Neuron (in vitro differentiated cells): ENCODE data around the gene RUSC2.
"Not testable (repeated sequence)": the region's sequence is repeated elsewhere in the genome, so short reads cannot be mapped to it uniquely, and the experiment has no call there.

Experiments used
- H2AFZ ChIP-seq: one replicate; pipeline ENCODE4 v1.6.1; 2013; ENCODE audit warnings: low read depth, mild to moderate bottlenecking, inconsistent platforms, low read length, moderate library complexity
- H3K27me3 ChIP-seq: one replicate; pipeline ENCODE4 v1.6.1; 2013; ENCODE audit warnings: low read length; ENCODE audit not compliant: insufficient read depth
- H3K36me3 ChIP-seq: one replicate; pipeline ENCODE4 v1.6.1; 2013; ENCODE audit warnings: low read length; ENCODE audit not compliant: insufficient read depth
- H3K4me1 ChIP-seq: one replicate; pipeline ENCODE4 v1.6.1; 2013; ENCODE audit warnings: low read length; ENCODE audit not compliant: insufficient read depth
- H3K4me3 ChIP-seq: 2 replicates; pipeline ENCODE4 v1.5.1; 2013; ENCODE audit warnings: mild to moderate bottlenecking, low read length, moderate library complexity
- H3K9me3 ChIP-seq: one replicate; pipeline ENCODE4 v1.6.1; 2013; ENCODE audit warnings: low read length

Gene RUSC2

DNA sequence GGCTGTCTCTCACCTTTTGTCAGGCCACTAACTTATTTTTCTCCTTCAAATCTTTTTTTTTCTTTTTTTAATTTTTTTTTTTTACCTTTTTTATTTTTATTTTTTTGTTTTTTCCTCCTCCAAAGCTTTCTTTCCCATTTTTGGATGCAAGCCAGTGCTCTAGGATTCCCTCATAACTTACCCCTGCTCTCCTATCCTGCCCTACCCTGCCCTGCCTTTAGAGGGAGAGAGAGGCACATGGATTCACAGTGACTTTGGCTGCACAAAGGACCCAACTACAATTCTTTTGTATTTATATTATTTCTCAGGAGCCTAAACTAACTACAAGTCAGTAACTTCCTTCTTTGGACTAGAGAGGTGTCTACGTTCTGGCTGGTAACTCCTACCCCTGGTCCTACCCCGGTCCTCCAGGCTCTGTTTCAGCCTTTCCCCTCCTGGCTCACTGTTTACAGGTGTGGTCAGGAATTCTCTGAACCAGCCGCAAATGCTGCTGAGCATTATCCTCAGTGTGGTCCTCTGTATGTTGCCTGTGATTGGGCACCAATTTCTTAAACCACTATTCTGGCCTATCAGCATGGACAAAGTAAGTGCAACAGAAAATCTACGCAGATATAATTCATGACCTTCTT lies 8.4 kb upstream of the RUSC2 start:
- H3K36me3 ChIP-seq = no peaks in the 10 kb centered on the region
- no peak overlapping the region for H2AFZ ChIP-seq
- H3K4me1 ChIP-seq = no peaks in the 10 kb centered on the region
- no peaks in the 10 kb centered on the region for H3K9me3 ChIP-seq
- H3K27me3 ChIP-seq = peaks cover 2% of the 10 kb centered on the region
- H3K4me3 ChIP-seq = no peak overlapping the region

DNA sequence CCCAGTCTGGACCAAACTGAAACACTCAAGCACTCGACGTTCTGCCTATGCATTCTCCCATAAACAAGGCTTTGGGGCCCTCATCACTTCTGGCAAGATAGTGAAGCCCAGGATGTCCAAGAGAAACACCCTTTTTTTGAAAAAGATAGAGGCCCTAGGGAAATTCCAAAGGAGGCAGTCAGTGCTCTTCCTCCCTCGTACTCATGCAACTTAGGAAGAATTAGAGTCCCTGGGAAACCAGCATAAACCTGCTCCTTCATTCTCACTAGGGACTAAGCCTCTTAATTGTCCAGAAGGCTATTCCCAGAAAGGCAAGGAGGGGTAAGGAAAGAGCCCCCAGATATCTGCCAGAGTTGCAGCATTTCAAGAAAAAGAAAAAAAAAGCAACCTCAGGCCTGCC lies 7.8 kb upstream of the RUSC2 start:
- H3K4me3 ChIP-seq = no peak overlapping the region
- no peak overlapping the region for H2AFZ ChIP-seq
- H3K4me1 ChIP-seq = no peaks in the 10 kb centered on the region
- no peaks in the 10 kb centered on the region for H3K36me3 ChIP-seq
- no peaks in the 10 kb centered on the region for H3K9me3 ChIP-seq
- peaks cover 2% of the 10 kb centered on the region for H3K27me3 ChIP-seq

DNA sequence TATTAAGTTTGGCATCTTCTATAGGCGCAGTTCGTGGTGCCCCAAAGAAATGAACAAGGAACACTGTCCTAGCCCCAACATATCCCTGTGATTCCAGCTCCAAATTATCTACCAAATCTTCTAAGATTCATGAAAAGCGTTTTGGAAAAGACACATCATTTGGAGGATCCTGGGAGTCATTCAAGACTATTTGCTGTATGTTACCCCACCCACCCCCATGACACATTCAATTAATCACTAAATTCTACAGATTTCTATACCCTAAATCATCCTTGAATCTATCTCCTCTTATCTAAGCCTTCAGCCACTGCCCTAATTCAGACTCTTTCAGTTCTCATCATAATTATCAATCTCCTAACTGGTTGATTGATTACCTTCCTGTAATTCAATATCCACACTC lies 5.5 kb upstream of the RUSC2 start:
- H3K9me3 ChIP-seq = no peaks in the 10 kb centered on the region
- H3K4me1 ChIP-seq = no peaks in the 10 kb centered on the region
- H3K27me3 ChIP-seq = peaks cover 2% of the 10 kb centered on the region
- H2AFZ ChIP-seq = no peak overlapping the region
- H3K36me3 ChIP-seq = no peaks in the 10 kb centered on the region
- no peak overlapping the region for H3K4me3 ChIP-seq

DNA sequence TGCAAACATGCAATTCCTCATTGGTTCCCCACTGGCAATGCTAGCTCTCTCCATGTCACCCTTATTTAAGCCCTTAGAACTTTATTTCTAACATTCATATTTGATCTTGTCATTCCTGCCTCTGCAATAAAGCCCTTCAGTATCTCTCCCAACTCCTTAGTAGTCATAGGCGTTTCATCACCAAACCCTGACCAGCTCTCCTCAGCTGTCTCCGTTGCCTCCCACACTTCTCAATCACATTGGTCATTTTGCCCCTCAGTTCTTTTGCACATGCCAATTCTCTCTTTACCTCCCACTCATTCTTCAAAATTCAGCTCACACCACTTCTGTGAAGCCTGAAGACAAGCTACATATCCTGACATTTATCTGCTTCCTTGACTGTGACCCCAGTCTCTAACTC lies 2.8 kb upstream of the RUSC2 start:
- Histone ChIP-seq H3K36me3 (no peaks in the 10 kb centered on the region), H3K27me3 (peaks cover 2% of the 10 kb centered on the region), H2AFZ (no peak overlapping the region), H3K9me3 (no peaks in the 10 kb centered on the region), H3K4me1 (no peaks in the 10 kb centered on the region), H3K4me3 (no peak overlapping the region)

DNA sequence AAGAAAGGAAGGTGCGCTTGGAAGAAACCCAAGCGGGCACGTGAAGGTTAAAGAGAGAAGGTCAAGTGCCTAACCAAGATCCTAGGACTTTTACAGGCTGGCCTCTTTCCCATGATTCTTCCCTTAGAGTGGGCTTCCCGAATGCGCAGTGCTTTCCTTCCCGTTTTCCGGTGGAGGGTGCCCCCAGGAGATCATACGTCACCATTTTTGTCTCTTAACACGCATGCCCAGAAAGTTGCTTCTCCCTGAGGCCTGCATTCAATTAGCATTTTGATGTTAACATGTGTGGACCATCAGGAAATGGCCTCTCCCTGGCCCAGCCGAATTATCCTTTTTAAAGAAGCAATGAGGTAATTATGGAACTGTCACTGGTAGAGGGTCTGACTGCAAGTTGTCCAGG lies 1.9 kb upstream of the RUSC2 start:
- no peak overlapping the region for H3K4me3 ChIP-seq
- no peak overlapping the region for H2AFZ ChIP-seq
- no peaks in the 10 kb centered on the region for H3K9me3 ChIP-seq
- H3K4me1 ChIP-seq = no peaks in the 10 kb centered on the region
- H3K36me3 ChIP-seq = no peaks in the 10 kb centered on the region
- peaks cover 2% of the 10 kb centered on the region for H3K27me3 ChIP-seq

DNA sequence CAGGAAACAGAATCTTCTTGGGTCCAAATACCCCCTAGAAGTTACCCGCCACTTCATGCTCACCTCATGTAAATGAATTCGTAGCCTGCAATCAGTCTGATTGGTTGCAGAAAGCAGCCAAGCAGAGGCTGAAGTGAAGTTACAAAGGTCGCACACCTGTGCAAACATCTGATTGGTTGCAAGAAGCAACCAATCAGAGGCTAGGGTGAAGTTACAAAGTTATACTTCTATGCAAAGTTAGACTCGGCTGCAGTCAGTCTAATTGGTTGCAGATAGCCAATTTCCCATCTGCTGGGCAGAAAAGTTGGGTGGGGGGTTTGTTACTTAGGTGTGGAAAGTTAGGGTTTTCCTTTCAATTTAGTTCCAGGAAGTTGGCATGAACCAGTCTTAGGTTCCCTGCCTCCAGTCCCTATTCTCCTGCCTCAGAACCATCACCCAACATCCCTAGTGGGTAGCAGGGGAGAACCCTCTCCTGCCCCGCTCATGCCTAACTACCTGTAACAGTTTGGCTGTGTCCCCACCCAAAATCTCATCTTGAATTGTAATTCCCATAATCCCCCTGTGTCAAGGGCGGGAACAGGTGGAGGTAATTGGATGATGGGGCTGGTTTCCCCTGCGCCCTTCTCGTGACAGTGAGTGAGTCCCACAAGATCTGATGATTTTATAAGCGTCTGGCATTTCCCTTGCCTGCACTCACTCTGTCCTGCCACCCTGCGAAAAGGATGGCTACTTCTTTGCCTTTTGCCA lies 1.2 kb upstream of the RUSC2 start:
- Histone ChIP-seq H3K9me3 (no peaks in the 10 kb centered on the region), H3K4me3 (peak overlapping the region; percentile 59), H2AFZ (peak overlapping the region; percentile 97), H3K36me3 (no peaks in the 10 kb centered on the region), H3K4me1 (no peaks in the 10 kb centered on the region), H3K27me3 (no peaks in the 10 kb centered on the region)

DNA sequence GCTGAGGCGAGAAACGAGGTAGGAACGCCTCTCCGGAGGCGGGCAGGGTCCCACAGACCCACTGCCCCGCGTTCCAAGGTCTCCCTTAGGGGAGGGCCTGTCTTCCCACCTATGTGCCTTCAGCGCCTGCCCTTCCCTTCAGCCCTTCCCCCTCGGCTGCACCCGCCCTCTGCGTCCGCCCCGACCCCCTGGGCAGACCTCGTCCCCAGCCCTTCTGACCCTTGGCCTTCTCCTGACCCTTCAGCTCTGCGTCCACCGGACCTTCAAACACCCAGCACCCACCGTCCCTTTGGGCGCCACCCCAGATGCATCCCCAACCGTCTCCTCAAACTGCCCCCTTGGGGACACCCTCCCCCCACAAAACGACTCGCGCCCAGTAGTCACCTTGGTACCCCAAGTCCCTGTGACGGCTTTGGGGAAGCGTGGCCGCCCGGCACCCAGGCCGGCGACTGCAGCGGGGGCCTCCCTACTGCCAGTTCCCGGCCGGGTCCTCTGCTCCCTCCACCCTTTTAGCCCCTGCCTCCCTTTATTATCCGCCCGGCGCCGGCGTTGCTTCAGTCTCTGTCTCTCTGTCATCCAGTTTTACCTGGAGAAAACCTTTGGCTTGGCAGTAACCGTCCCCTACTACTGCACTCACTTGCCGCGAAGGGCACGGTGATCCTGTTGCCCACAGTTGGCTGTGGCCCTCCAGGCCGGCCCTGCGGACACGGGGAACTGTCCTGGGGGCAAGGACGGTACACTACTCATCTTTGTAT lies 421 bp downstream of the RUSC2 start:
- Histone ChIP-seq H2AFZ (peak overlapping the region; percentile 97), H3K27me3 (no peaks in the 10 kb centered on the region), H3K4me3 (peak overlapping the region; percentile 59), H3K4me1 (no peaks in the 10 kb centered on the region), H3K9me3 (no peaks in the 10 kb centered on the region), H3K36me3 (no peaks in the 10 kb centered on the region)

DNA sequence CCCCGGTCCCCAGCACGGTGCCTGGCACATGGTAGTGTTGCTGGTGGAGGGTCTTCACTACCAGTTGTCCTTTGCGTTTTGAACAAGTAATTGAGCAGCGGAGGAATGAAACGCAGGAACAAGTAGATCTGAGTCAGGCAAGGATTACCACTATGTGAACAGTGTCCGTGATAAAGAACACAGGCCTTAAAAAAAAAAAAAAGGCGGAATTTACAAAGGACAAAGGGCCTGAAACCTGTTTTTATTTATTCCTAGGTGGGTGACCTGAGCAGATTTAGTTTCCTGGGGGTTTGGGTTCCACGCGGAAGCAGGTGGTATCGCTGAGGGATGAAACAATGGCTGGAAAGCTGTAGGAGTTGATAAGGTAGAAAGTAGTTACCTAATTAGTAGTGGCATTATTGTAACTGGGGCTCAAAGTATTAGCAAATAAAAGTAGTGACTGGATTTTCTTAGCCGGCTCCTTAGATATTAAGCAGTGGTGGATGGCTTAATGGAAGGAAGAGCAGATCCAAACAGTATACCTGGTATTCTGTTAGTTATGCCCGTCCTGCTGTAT lies 1.1 kb downstream of the RUSC2 start:
- H3K27me3 ChIP-seq = no peaks in the 10 kb centered on the region
- no peaks in the 10 kb centered on the region for H3K36me3 ChIP-seq
- H3K4me1 ChIP-seq = no peaks in the 10 kb centered on the region
- no peak overlapping the region for H3K4me3 ChIP-seq
- H2AFZ ChIP-seq = peak overlapping the region; percentile 97
- H3K9me3 ChIP-seq = no peaks in the 10 kb centered on the region

DNA sequence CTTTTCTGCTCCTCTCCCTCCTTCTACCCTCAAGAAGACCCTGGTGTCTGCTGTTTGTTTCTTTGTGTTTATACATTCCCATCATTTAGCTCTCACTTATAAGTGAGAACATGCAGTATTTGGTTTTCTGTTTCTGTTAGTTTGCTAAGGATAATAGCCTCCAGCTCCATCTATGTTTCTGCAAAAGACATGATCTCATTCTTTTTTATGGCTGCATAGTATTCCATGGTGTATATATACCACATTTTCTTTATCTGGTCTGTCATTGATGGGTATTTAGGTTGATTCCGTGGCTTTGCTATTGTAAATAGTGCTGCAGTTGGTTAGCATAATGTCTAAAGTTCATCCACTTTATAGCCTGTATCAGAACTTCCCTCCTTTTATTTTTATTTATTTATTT lies 3.2 kb downstream of the RUSC2 start:
- not testable (repeated sequence) for H3K9me3 ChIP-seq, H3K4me3 ChIP-seq, H3K36me3 ChIP-seq, H2AFZ ChIP-seq, H3K4me1 ChIP-seq, H3K27me3 ChIP-seq

DNA sequence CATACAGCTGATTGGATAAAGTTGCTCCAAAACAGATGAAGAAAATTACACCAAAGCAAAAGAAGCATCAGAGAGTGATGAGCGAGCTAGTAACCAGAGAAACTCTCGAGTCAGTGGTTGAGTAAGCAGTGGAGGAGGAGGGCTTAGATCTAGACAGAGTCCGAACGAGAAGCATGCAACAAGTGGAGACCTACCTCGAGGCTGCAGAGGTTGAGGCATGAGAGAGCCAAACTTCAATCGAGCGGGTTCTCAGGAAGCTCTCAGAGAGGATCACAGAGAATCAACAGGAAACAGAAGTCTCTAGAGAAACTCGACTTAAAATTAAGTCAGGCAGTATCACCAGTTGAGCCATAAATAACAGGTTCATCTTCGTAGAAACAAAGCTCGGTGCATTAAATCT lies 6.1 kb downstream of the RUSC2 start:
- no peaks in the 10 kb centered on the region for H3K4me1 ChIP-seq
- no peak overlapping the region for H2AFZ ChIP-seq
- no peaks in the 10 kb centered on the region for H3K9me3 ChIP-seq
- no peaks in the 10 kb centered on the region for H3K27me3 ChIP-seq
- no peak overlapping the region for H3K4me3 ChIP-seq
- H3K36me3 ChIP-seq = no peaks in the 10 kb centered on the region

DNA sequence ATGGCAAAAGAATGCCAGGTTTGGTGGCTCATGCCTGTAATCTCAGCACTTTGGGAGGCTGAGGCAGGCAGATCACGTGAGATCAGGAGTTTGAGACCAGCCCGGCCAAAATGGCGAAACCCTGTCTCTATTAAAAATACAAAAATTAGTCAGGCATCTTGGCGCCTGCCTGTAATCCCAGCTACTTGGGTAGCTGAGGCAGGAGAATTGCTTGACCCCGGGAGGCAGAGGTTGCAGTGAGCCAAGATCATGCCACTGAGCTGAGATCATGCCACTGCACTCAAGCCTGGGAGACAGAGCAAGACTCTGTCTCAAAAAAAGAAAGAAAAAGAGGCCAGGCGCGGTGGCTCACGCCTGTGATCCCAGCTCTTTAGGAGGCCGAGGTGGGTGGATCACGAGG lies 8.3 kb downstream of the RUSC2 start:
- not testable (repeated sequence) for H3K4me3 ChIP-seq, H2AFZ ChIP-seq, H3K4me1 ChIP-seq, H3K9me3 ChIP-seq, H3K36me3 ChIP-seq, H3K27me3 ChIP-seq

DNA sequence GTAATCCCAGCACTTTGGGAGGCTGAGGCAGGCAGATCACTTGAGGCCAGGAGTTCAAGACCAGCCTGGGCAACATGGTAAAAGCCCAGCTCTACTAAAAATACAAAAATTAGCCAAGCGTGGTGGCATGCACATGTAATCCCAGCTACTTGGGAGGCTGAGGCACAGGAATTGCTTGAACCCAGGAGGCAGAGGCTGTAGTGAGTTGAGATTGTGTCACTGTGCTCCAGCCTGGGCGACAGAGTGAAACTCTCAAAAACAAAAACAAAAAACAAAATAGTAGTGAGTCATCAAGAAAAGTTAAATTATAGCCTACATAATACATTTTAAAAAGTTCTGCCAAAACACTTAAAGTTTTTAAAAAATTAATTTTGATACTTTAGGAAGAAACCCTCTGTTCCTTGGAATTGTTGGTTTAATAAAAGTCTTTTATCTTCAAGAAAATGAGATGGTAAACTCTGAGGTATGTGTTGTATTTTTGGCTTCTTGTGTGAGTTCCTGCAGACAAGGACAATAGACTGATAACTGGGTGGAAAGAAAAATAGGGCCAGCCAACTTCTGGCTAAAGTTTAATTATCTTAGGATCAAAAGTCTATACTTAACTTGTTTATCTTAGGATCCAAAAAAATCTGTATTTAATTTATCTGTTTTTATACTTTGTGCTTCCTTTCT lies 9.3 kb downstream of the RUSC2 start:
- Histone ChIP-seq H3K9me3 (no peaks in the 10 kb centered on the region), H3K4me3 (no peak overlapping the region), H2AFZ (no peak overlapping the region), H3K4me1 (no peaks in the 10 kb centered on the region), H3K36me3 (no peaks in the 10 kb centered on the region), H3K27me3 (no peaks in the 10 kb centered on the region)

DNA sequence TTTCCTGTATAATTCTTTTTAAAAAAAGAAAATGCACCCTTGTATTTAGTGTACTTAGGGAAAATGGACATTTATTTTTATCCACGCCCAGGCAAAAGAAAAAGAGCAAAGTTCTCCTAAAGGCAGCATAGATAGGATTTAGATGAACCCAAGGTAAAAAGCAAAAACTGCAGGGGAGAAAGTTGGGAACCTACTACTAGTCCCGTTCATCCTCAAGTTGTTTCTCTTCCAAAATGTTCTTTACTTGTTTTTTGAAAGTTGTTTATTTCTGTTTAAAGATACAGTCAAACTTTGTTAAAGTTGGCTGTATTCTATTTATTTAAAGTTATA lies 9.8 kb downstream of the RUSC2 start:
- Histone ChIP-seq H3K27me3 (no peaks in the 10 kb centered on the region), H3K4me3 (no peak overlapping the region), H2AFZ (no peak overlapping the region), H3K4me1 (no peaks in the 10 kb centered on the region), H3K36me3 (no peaks in the 10 kb centered on the region), H3K9me3 (no peaks in the 10 kb centered on the region)
